Common myeloid progenitor, CD34-positive (primary cell): ENCODE data around the gene FAM13A. TPM values are rescaled to one million over a fixed set of nuclear protein-coding genes. Genes with fewer than 3 reads are reported as not detected.

Experiments
- CTCF ChIA-PET: fragments of 350-600 bp; sonication (Branson Sonifier 250); formaldehyde crosslinking; loops from one replicate; lab custom pipeline; 2021; ENCODE audit warnings: antibody characterized with exemption; lab: Charles Lee
- POLR2A ChIA-PET: fragments of 350-600 bp; sonication (Branson Sonifier 250); formaldehyde crosslinking; loops from one replicate; lab custom pipeline; 2021; ENCODE audit warnings: antibody characterized with exemption; lab: Charles Lee
- DNase-seq, 3 donors: peaks; one replicate each; pipeline versions ENCODE4 v3.0.0 to v3.0.0-alpha.2; 2013
- H3K27ac ChIP-seq, 2 experiments: 1 replicate in 1 of 2; 2 replicates in 1 of 2; pipeline ENCODE4 v1.7.0; 2013; ENCODE audit warnings: inconsistent platforms in 2 of 2, low read length in 2 of 2, mild to moderate bottlenecking in 2 of 2, low read depth in 1 of 2, moderate library complexity in 1 of 2; ENCODE audit not compliant: severe bottlenecking in 2 of 2, insufficient read depth in 1 of 2, poor library complexity in 1 of 2
- H3K27me3 ChIP-seq, 5 experiments: replicated peaks in 2 of 5; 1 replicate in 3 of 5; 2 replicates in 2 of 5; pipeline versions ENCODE4 v1.6.1 to v1.7.0; 2013; ENCODE audit warnings: low read length in 4 of 5, mild to moderate bottlenecking in 2 of 5, moderate library complexity in 2 of 5, inconsistent platforms in 1 of 5; ENCODE audit not compliant: insufficient read depth in 5 of 5, control insufficient read depth in 4 of 5
- H3K36me3 ChIP-seq, 4 experiments: 1 replicate in 2 of 4; 2 replicates in 2 of 4; pipeline versions ENCODE4 v1.6.1 to v1.7.0; 2013; ENCODE audit warnings: low read length in 3 of 4, control low read depth in 1 of 4, mild to moderate bottlenecking in 1 of 4; ENCODE audit not compliant: control insufficient read depth in 4 of 4, insufficient read depth in 4 of 4
- H3K4me1 ChIP-seq, 4 experiments: 1 replicate in 3 of 4; 2 replicates in 1 of 4; pipeline versions ENCODE4 v1.6.1 to v1.7.1; 2013; ENCODE audit warnings: low read length in 3 of 4, mild to moderate bottlenecking in 3 of 4, control low read depth in 1 of 4, inconsistent platforms in 1 of 4, moderate library complexity in 1 of 4; ENCODE audit not compliant: control insufficient read depth in 4 of 4, insufficient read depth in 4 of 4; ENCODE audit errors: control extremely low read depth in 1 of 4
- H3K4me3 ChIP-seq, 7 experiments: 1 replicate in 4 of 7; 2 replicates in 3 of 7; pipeline versions ENCODE4 v1.5.1 to v1.7.0; 2013; ENCODE audit warnings: mild to moderate bottlenecking in 7 of 7, low read length in 6 of 7, moderate library complexity in 6 of 7, inconsistent platforms in 2 of 7, low read depth in 2 of 7, control low read depth in 1 of 7; ENCODE audit not compliant: insufficient read depth in 4 of 7, control insufficient read depth in 1 of 7; ENCODE audit errors: extremely low read depth in 1 of 7
- H3K9me3 ChIP-seq, 5 experiments: 1 replicate in 4 of 5; 2 replicates in 1 of 5; pipeline versions ENCODE4 v1.6.1 to v1.7.1; 2013; ENCODE audit warnings: low read length in 4 of 5, mild to moderate bottlenecking in 2 of 5, inconsistent platforms in 1 of 5, low read depth in 1 of 5, moderate library complexity in 1 of 5; ENCODE audit not compliant: control insufficient read depth in 4 of 5, insufficient read depth in 2 of 5; ENCODE audit errors: control extremely low read depth in 1 of 5
- WGBS: methylation state at CpG from one replicate; pipeline ENCODE4 v1.1.5; 2013; ENCODE audit not compliant: insufficient coverage; 5-methylcytosine and 5-hydroxymethylcytosine counted together
- polyA plus RNA-seq: library from polyadenylated mRNA; unstranded; fragments of 120-200 nt; gene quantifications from one replicate; pipeline ENCODE4 v1.2.1, GENCODE V29; 2013

The FAM13A gene
- 27.4 TPM for polyA plus RNA-seq

DNA sequence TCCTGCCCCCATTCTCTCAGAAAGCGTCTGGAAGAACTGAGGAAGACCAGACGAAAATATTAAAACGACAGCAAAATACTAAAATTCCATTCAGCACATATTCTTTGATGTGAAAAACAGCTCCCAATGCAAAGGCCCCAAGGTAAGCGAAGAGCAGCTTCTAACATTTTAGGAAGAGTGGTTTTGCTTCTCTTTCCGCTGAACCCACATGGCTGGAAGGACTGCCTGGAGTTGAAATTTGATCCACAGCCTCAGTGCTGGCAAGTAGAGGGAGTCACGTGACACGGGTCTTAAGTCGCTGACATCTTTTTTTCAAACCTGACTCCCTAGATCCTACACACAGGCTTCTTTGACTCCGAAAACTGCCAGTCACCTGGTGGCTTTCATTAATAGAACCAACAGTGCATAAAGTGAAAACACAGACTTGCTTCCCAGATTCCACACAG lies at the start of gene FAM13A:
FAM13A (minus strand) TSS at position 233 of the 446 bp plus-strand sequence; CDS start at position 12, 221 bp downstream.
- Histone ChIP-seq H3K36me3 (no peaks in the 10 kb centered on the region), H3K4me1 (peaks cover 13 to 40% (median 24%) of the 10 kb centered on the region in 4 experiments), H3K27ac (peak within 1 kb of the TSS; percentile 48 to 85), H3K4me3 (peak within 1 kb of the TSS in 6 of 7 experiments; percentile 54 to 80 (median 69)), H3K27me3 (no peaks in the 10 kb centered on the region), H3K9me3 (peaks cover 0 to 5% (median 0%) of the 10 kb centered on the region in 5 experiments)
- POLR2A ChIA-PET = no interaction called here
- WGBS = 2% methylated on average over 9 of the region's 9 CpGs
- DNase-seq = peak; percentile 89 to 93 (median 90)
- CTCF ChIA-PET = interaction anchor here (1.2 to 1.6 kb wide), 5 partner anchors 11 to 239 kb away, joined by 3 to 6 read pairs (median 4); no protein-coding TSS in a partner anchor

GRCh38 chr4:89105726-89106125 lies 48.7 kb upstream of the FAM13A start:
- H3K9me3 ChIP-seq = peaks cover 0 to 7% (median 5%) of the 10 kb centered on the region in 5 experiments
- H3K36me3 ChIP-seq = no peaks in the 10 kb centered on the region
- H3K27ac ChIP-seq = no peak overlapping the region
- H3K4me3 ChIP-seq = no peak overlapping the region
- peaks cover 4 to 8% (median 6%) of the 10 kb centered on the region in 4 experiments for H3K4me1 ChIP-seq
- H3K27me3 ChIP-seq = peaks cover 0 to 4% (median 0%) of the 10 kb centered on the region in 5 experiments
- ChIA-PET CTCF (interaction anchor here (1.5 kb wide), 2 partner anchors 36 to 82 kb away, joined by 3 to 4 read pairs; no protein-coding TSS in a partner anchor), POLR2A (no interaction called here)
- 98% methylated on average over 4 of the region's 6 CpGs for WGBS
- no peak for DNase-seq

DNA sequence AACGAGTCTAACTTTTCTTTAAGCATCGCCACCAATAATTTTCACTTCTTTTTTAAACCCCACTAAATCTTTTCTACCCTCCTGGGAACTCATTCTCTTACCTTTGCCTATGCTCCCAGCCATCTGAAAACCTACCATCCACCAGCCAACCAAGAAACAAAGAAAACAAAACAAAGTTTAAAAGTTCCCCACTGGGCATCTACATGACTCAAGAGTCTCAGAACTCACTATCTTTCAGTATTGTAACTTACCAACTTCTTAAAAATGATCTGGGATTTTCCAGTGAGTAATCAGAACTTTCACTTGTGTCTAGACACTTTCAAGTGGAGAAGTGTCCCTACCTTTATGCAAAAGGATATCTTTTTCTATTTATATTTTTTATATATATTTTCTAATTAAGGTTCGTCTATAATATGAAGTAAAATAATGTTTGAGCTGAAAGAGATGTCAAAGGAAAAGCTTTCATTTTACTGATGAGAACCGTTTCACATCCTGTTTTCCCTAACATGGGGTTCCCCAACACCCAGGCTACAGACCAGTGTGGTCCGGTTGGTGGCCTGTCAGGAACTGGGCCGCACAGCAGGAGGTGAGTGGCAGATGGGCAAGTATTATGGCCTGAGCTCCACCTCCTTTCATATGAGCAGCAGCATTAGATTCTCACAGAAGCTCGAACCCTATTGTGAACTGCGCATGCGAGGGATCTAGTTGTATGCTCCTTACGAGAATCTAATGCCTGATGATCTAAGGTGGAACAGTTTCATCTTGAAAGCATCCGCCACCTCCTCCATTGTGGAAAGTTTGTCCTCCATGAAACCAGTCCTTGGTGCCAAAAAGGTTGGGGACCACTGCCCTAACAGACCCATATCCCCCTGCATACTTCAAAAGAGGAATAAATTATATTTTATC lies 44.5 kb upstream of the FAM13A start:
- ChIA-PET POLR2A (no interaction called here), CTCF (interaction anchor here (1.2 kb wide), 1 partner anchor 12 kb away, joined by 3 read pairs; no protein-coding TSS in a partner anchor)
- 98% methylated on average over 10 of the region's 11 CpGs for WGBS
- no peaks in the 10 kb centered on the region for H3K27me3 ChIP-seq
- H3K4me1 ChIP-seq = peaks cover 4 to 12% (median 10%) of the 10 kb centered on the region in 4 experiments
- no peak for DNase-seq
- no peak overlapping the region for H3K27ac ChIP-seq
- H3K9me3 ChIP-seq = no peaks in the 10 kb centered on the region
- no peaks in the 10 kb centered on the region for H3K36me3 ChIP-seq
- H3K4me3 ChIP-seq = no peak overlapping the region

DNA sequence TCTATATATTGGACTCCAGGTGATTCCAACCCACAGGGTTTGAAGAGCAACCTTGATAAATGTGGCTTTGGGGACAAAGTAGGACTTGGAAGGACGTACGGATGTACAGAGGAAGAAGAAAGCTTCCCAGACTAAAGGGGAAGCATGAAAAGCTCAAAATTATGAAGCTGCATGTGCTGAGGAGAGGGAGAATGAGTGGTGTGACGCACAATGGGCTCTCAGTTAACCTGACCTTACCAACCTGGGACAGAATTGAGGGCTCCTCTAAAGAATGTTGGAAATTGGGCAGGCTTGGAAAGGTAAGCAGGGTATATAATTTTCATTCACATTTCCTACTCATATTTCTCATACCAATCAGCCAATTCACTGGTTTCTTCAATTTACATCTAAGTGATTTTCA lies 43.9 kb upstream of the FAM13A start:
- Histone ChIP-seq H3K9me3 (no peaks in the 10 kb centered on the region), H3K27ac (no peak overlapping the region), H3K27me3 (no peaks in the 10 kb centered on the region), H3K36me3 (no peaks in the 10 kb centered on the region), H3K4me3 (no peak overlapping the region), H3K4me1 (peaks cover 4 to 12% (median 10%) of the 10 kb centered on the region in 4 experiments)
- 80% methylated on average over 1 of the region's 3 CpGs for WGBS
- no peak for DNase-seq
- POLR2A ChIA-PET = no interaction called here
- CTCF ChIA-PET = interaction anchor here (1.2 kb wide), 1 partner anchor 11 kb away, joined by 3 read pairs; no protein-coding TSS in a partner anchor

DNA sequence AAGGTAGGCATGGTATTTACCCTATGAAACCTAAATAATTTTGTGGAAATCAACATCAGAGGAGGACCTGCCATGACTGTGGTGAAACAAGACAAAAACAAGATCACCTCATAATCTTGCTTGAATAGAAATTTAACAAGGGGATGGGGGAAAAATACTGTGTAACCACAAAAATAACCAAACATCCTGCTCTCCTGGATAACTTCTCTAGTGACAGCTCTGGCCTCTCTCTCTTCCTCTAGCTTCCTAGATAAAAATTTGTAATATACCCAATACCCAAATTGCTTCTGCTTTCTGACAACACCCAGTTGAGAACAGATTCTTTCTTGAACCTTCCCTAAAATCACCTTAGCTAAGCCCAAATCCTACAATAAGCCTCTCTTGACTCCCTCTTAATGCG lies 42.5 kb upstream of the FAM13A start:
- DNase-seq = peak in 2 of 3 donors; percentile 51 to 67
- Histone ChIP-seq H3K4me1 (peaks cover 4 to 12% (median 10%) of the 10 kb centered on the region in 4 experiments), H3K27ac (no peak overlapping the region), H3K9me3 (no peaks in the 10 kb centered on the region), H3K27me3 (no peaks in the 10 kb centered on the region), H3K4me3 (no peak overlapping the region), H3K36me3 (no peaks in the 10 kb centered on the region)
- WGBS = no CpG with 5 or more reads among the region's 1 CpG
- ChIA-PET POLR2A (no interaction called here), CTCF (no interaction called here)

DNA sequence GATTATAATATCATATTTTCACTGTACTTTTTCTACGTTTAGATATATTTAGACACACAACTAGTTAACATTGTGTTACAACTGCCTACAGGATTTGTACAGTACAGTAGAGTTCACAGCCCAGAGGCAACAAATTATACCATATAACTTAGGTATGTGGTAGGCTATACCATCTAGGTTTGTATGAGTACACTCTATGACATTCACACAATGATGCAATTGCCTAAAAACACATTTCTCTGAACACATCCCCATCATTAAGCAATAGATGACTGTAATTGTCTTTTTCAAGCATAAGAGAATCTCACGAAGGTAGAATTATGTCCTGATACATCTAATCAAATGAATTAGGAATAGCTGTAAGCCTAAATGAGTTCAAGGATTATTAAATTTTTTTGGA lies 42.0 kb upstream of the FAM13A start:
- Histone ChIP-seq H3K9me3 (no peaks in the 10 kb centered on the region), H3K27me3 (no peaks in the 10 kb centered on the region), H3K4me3 (no peak overlapping the region), H3K27ac (no peak overlapping the region), H3K4me1 (peaks cover 4 to 12% (median 10%) of the 10 kb centered on the region in 4 experiments), H3K36me3 (no peaks in the 10 kb centered on the region)
- CTCF ChIA-PET = no interaction called here
- no CpG with 5 or more reads among the region's 2 CpGs for WGBS
- DNase-seq = no peak
- POLR2A ChIA-PET = no interaction called here
